RWPE2 (cell line): ENCODE measurements around the gene IFT57.

Source experiments
- ATAC-seq: fragments of 200-7000 bp; cut with Tn5 transposase; 3 replicates; pipeline ENCODE4 v1.9.1; 2021; ENCODE audit warnings: low read depth
- DNase-seq: peaks from one replicate; pipeline ENCODE4 v3.0.0-alpha.2; 2020; ENCODE audit warnings: low spot score
- H3K27ac ChIP-seq: fragments of 450-650 bp; 2 replicates; pipeline ENCODE4 v1.5.1; 2017; ENCODE audit warnings: mild to moderate bottlenecking; ENCODE audit not compliant: poor library complexity, severe bottlenecking
- H3K27me3 ChIP-seq: fragments of 250-450 bp; sonication (Bioruptor Pico); 2 replicates; pipeline ENCODE4 v1.5.1; 2021; ENCODE audit warnings: mild to moderate bottlenecking, moderate library complexity; ENCODE audit not compliant: insufficient read depth, poor library complexity, severe bottlenecking
- H3K36me3 ChIP-seq: fragments of 250-450 bp; sonication (Bioruptor Pico); 2 replicates; pipeline ENCODE4 v1.5.1; 2020; ENCODE audit warnings: low read depth, mild to moderate bottlenecking, moderate library complexity
- H3K4me1 ChIP-seq: fragments of 250-450 bp; sonication (Bioruptor Pico); 2 replicates; pipeline ENCODE4 v1.5.1; 2021; ENCODE audit warnings: mild to moderate bottlenecking, moderate library complexity; ENCODE audit not compliant: insufficient read depth, poor library complexity, severe bottlenecking
- H3K4me3 ChIP-seq: fragments of 250-450 bp; sonication (Bioruptor Pico); 2 replicates; pipeline ENCODE4 v1.5.1; 2021; ENCODE audit warnings: mild to moderate bottlenecking, moderate library complexity; ENCODE audit not compliant: severe bottlenecking
- H3K9me3 ChIP-seq: fragments of 250-450 bp; sonication (Bioruptor Pico); 2 replicates; pipeline ENCODE4 v1.5.1; 2021; ENCODE audit warnings: mild to moderate bottlenecking, moderate library complexity; ENCODE audit not compliant: severe bottlenecking
- CTCF ChIP-seq: fragments of 450-650 bp; IDR thresholded peaks from one replicate; pipeline ENCODE4 v1.5.1; 2017; ENCODE audit warnings: mild to moderate bottlenecking, moderate library complexity; ENCODE audit not compliant: poor library complexity, severe bottlenecking

The IFT57 gene

DNA sequence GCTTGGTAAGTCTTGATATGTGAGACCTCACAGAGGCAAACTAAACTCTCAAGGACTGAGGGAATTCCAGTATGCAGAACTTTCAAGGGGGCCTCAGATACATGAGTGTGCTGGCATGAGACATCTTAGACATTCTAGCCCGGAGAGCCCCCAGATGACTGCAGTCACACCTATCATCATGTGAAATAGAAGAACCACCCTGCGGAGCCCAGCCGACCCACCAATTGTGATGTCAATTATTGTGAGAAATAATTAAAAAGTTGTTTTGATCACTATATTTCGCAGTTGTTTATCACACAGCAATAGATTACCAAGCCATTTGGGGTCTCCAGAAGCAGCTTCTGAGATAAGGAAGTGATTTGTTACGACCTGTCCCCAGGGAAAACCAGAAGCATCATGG, 76.1 kb downstream of the IFT57 start:
- Histone ChIP-seq H3K4me1 (no peaks in the 10 kb centered on the region), H3K27ac (no peak overlapping the region), H3K9me3 (no peaks in the 10 kb centered on the region), H3K36me3 (no peaks in the 10 kb centered on the region), H3K27me3 (no peaks in the 10 kb centered on the region), H3K4me3 (no peak overlapping the region)
- ATAC-seq (no peak), DNase-seq (no peak)
- no peak for TF ChIP-seq CTCF

DNA sequence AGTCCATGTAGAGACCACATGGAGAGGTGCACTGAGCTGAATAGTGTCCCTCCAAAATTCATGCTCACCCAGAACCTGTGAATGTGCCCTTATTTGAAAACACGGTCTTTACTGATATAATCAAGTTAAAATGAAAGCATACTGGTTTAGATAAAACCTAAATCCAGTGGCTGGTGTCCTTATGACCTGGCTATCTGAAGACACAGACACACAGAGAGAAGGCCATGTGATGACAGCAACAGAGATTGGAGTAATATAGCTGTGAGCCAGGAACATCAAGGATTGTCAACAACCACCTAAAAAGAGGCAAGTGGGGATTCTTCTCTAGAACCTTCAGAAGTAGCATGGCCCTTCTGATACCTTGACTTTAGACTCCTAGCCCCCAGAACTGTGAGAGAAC, 76.6 kb downstream of the IFT57 start:
- H3K9me3 ChIP-seq: no peaks in the 10 kb centered on the region
- ATAC-seq (no peak), DNase-seq (no peak)
- no peaks in the 10 kb centered on the region for H3K36me3 ChIP-seq
- no peaks in the 10 kb centered on the region for H3K4me1 ChIP-seq
- no peak overlapping the region for H3K4me3 ChIP-seq
- no peaks in the 10 kb centered on the region for H3K27me3 ChIP-seq
- no peak overlapping the region for H3K27ac ChIP-seq
- TF ChIP-seq CTCF: no peak

- TF ChIP-seq CTCF: no peak
Observed at GRCh38 chr3:108137460-108137814, 84.8 kb downstream of the IFT57 start.

GRCh38 chr3:108136561-108137459, 85.4 kb downstream of the IFT57 start:
- Histone ChIP-seq H3K4me3 (no peak overlapping the region), H3K27ac (no peak overlapping the region), H3K27me3 (no peaks in the 10 kb centered on the region), H3K4me1 (peaks cover 15% of the 10 kb centered on the region), H3K9me3 (no peaks in the 10 kb centered on the region), H3K36me3 (no peaks in the 10 kb centered on the region)
- no peak for ATAC-seq
- TF ChIP-seq CTCF: no peak
- DNase-seq: no peak

More at GRCh38 chr3:108137460-108137814, 84.8 kb downstream of the IFT57 start:
- no peaks in the 10 kb centered on the region for H3K27me3 ChIP-seq
- H3K27ac ChIP-seq: no peak overlapping the region
- H3K9me3 ChIP-seq: no peaks in the 10 kb centered on the region
- no peaks in the 10 kb centered on the region for H3K36me3 ChIP-seq
- ATAC-seq: no peak
- H3K4me1 ChIP-seq: peaks cover 8% of the 10 kb centered on the region
- H3K4me3 ChIP-seq: no peak overlapping the region
- no peak for DNase-seq

DNA sequence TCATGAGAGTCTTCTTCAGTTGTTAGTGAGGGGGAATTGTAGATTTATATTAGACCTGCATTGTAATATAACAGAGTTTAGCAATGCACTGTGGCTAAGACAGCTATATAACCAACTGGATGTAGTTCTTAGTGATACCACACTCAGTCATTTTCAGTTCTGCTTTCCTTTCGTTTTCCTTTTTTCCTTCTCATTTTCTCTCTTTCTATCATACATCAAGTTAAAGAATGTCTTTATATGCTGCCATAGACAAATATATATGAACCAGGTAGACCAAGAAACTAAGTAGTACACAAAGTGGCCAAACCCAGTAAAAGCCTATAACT, 87.7 kb downstream of the IFT57 start:
- peaks cover 31% of the 10 kb centered on the region for H3K4me1 ChIP-seq
- DNase-seq: no peak
- no peaks in the 10 kb centered on the region for H3K9me3 ChIP-seq
- H3K36me3 ChIP-seq: no peaks in the 10 kb centered on the region
- no peak overlapping the region for H3K4me3 ChIP-seq
- ATAC-seq: no peak
- TF ChIP-seq CTCF: no peak
- H3K27me3 ChIP-seq: no peaks in the 10 kb centered on the region
- no peak overlapping the region for H3K27ac ChIP-seq
